H54 (cell line): ENCODE results near the gene SIRPA.

Source experiments
- DNase-seq: peaks from one replicate; pipeline ENCODE4 v3.0.0; 2011; ENCODE audit warnings: low spot score, mixed read lengths; ENCODE audit not compliant: insufficient read length
- FAIRE-seq: peaks from 3 replicates; lab custom pipeline; 2011; peaks lifted over from hg19 to GRCh38; lab: Jason Lieb, UNC
- POLR2A ChIP-seq: IDR thresholded peaks from 2 replicates; pipeline ENCODE4 v1.6.1; 2011; ENCODE audit warnings: low read depth, mild to moderate bottlenecking, low read length

Gene SIRPA

GRCh38 chr20:1887321-1887720, 7.9 kb upstream of the SIRPA start:
- TF ChIP-seq POLR2A: no peak
- DNase-seq (no peak), FAIRE-seq (no peak)

- DNase-seq: no peak
- FAIRE-seq: no peak
- no peak for TF ChIP-seq POLR2A
Measured at GRCh38 chr20:1887756-1888155, 7.5 kb upstream of the SIRPA start.

DNA sequence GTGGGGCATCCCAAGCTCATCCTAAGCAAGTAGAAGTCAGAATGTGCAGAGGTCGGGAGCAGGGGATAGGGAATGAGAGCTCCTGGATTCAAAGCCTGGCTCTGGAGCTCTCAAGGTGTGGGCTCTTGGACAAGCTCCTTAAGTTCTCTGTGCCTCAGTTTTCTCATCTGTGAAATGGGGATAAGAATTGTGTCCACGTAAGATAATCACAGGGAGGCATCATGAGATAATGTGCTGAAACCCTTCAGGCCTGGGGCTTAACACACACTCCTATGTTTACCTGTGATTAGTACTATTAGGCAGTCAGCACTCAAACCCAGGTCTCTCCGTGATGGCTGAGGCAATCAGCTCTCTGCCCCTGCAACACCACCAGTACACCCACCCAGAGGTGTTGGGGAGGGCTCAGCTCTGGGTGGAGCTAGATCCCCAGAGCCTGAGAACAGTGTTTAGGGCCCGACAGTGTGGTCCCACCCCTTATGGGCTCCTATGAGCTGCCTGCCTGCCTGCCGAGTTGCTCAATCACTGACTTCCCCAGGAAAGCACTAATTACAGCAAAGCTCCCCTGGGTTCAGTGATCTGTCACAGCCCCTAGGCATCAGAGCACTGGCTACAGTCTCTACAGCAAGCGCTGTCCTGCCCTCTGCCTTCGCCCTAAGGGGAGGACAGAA, 6.3 kb upstream of the SIRPA start:
- DNase-seq: no peak
- no peak for FAIRE-seq
- TF ChIP-seq POLR2A: no peak

DNA sequence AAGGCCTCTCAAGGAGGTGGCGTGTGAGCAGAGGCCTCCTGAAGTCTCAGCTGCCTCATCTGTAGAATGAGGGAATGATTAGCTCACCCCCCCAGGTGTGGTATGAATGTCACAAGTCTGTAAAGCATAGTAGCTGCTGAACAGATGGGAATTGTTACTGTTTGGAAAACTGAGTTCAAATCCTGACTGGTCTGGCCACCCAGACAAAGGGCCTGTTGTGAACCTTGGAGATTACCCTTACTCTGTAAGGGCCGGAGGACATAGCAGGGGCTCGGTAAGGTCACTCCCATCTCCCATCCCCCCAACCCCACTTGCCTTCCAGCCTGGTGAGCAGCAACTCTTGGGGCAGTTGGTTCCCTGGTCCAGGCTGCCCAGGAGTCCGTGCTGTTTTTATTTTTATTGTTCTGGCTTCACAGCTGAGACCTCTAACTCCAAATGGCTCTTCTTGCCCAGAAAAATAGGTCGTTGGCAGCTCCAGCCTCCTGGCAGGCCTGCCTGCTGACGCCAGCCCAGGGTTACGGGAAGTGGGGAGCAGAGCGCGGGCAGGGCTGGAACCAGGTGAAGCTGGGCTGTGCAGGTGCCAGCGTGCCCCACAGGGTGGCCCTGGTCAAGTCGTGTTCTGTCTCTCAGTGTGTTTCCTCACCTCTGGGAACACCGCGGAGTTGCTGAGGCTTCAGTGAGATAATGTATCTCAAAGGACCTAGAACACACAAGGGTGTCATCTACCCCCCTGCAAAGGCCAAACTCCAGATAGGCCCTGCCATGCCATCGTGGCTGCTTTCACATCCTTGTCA, 4.5 kb upstream of the SIRPA start:
- FAIRE-seq: no peak
- DNase-seq: no peak
- no peak for TF ChIP-seq POLR2A

GRCh38 chr20:1891263-1892118, 3.7 kb upstream of the SIRPA start:
- TF ChIP-seq POLR2A: no peak
- FAIRE-seq: no peak
- DNase-seq: no peak

GRCh38 chr20:1892119-1892385, 3.2 kb upstream of the SIRPA start:
- no peak for TF ChIP-seq POLR2A
- no peak for DNase-seq
- FAIRE-seq: no peak

DNA sequence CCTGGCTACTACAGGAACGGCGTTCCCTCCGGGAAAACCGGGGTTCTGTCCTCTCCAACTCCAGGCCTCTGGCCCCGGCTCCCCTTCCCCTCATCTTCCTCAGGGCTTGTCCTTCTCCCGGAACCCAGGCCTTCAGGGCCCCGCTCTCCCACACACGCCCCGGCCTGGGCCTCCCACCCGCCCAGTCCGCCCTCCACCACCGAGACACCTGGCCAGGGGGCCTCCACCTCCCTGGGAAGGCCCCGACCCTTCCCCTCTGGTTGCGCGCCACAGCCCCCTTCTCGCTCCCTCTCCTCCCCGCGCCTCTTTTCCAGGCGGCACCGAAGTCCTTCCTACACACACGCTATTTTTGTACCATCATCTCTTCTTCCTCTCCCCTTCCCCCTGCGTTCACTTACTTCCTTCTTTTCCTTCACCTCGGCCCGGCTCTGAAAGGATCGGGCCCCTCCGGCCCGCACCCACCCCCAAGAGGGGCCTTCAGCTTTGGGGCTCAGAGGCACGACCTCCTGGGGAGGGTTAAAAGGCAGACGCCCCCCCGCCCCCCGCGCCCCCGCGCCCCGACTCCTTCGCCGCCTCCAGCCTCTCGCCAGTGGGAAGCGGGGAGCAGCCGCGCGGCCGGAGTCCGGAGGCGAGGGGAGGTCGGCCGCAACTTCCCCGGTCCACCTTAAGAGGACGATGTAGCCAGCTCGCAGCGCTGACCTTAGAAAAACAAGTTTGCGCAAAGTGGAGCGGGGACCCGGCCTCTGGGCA, 1.3 kb upstream of the SIRPA start:
- FAIRE-seq: no peak
- no peak for TF ChIP-seq POLR2A
- no peak for DNase-seq

DNA sequence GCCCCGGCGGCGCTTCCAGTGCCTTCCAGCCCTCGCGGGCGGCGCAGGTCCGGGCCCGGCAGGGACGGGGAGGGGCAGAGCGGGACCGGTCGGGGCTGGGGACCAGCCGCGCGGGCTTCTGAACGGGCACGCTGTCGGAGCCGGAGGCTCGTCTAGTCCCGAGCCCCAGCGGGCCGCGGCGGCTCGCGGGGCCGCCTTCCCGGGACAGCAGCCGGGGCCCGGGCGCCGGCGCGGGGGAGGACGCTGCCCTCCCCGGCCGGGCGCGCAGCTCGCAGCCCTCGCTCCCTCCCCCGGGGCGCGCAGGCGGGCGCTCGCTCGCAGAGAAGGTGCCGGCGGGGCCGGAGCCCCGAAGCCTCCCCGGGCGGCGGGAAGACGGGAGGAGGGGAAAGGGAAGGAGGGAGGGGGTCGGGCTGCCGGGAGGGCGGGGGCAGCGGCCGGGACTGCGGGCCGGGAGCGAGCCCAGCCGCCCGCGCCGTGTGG, 696 bp upstream of the SIRPA start:
- DNase-seq (peak; percentile 59), FAIRE-seq (no peak)
- 0 out of 2 replicates have a peak, but pooled peaks have one; percentile 7 for TF ChIP-seq POLR2A

DNA sequence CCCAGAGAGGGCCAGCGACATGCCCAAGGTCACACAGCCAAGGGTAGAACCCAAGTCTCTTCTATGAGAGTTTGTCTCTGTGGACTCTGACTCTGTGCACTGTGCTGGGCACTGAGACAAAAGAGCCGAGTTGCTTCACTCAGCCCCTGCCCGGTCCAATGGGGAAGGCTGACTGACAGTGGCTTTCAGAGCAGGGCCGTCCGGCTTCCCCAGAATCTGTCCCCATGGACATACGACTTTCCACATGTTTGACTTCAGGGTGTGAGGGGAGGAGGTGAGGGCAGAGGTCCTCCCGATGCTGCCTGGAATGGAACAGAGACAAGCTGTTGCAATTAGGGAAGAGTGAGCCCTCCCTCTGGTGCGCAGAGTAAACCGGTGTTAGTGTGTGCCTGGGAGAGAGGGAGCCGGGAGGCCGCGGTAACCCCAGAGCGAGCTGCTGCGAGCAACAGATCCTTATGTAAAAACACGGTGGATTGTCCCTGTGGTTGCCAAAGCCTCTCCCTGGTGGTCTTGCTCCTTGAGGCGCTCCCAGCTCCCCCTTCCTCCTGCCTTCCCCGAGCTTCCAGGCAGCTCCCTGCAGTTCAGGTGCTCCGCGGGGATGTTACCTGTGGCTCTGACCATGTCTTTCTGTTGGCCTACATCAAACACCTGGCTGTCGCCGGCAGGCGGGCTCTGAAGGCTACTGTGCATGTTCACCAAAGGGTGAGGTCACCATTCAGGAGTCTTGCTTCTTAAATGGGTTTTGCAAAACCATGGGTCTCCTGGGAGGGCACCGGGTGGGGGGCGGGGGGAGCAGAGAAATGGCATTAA, 672 bp downstream of the SIRPA start:
- no peak for FAIRE-seq

GRCh38 chr20:1896484-1897258, 1.5 kb downstream of the SIRPA start:
- no peak for TF ChIP-seq POLR2A
- DNase-seq (no peak), FAIRE-seq (no peak)

More for the DNA sequence above, 672 bp downstream of the SIRPA start:
- TF ChIP-seq POLR2A: no peak
- no peak for DNase-seq

- FAIRE-seq (no peak), DNase-seq (no peak)
- no peak for TF ChIP-seq POLR2A
Measured at GRCh38 chr20:1897541-1897940, 2.3 kb downstream of the SIRPA start.

DNA sequence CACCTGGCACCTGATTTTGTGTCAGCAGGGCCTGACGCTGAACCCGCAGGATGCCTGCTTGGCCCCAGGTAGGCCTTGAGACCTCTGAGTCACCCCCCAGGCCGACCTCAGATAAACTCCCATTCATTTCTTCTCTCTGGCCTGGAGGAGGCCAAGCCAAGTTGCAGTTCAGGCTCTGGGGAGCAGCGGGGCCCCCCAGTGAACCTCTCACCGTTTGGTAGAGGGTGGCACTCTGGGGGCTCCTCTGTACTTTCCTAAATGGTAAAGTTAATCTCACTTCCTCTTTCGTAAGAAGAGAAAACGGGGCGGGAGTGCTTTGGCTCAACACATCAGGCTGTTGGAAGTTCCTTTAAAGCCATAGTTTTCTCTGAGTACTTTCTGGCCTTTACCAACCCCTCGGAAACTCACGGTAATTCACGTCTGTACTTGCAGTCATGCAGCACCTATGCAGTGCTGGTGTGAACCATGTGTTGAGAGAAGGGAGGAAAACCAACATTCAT, 2.8 kb downstream of the SIRPA start:
- TF ChIP-seq POLR2A: no peak
- no peak for DNase-seq
- no peak for FAIRE-seq
